HepG2 (cell line): ENCODE measurements around the gene MYOM1. TPM values are rescaled to one million over a fixed set of nuclear protein-coding genes. Genes with fewer than 3 reads are reported as not detected.

Experiments used
- ATAC-seq: fragments of 200-7000 bp; cut with Tn5 transposase; 3 replicates; pipeline ENCODE4 v1.9.1; 2020; ENCODE audit warnings: mild to moderate bottlenecking, moderate library complexity
- BruUV-seq: library from RNA; stranded (reverse); fragments of 400-500 nt; replicated peaks from 2 replicates; lab custom pipeline; 2021; lab: Mats Ljungman, UMichigan
- CTCF ChIA-PET: fragments of 300-600 bp; formaldehyde crosslinking; extraction: SDS; loops from one replicate; lab custom pipeline; 2021; ENCODE audit warnings: low total read pairs, inconsistent platforms, low intra/inter-chr PET ratio; lab: Yijun Ruan, JAX
- POLR2A ChIA-PET: fragments of 350-600 bp; sonication (Branson Sonifier 250); formaldehyde crosslinking; loops from one replicate; lab custom pipeline; 2020; ENCODE audit warnings: antibody characterized with exemption, inconsistent platforms; lab: Yijun Ruan, JAX
- DNase-seq: peaks from one replicate; pipeline ENCODE4 v3.0.0-alpha.2; 2015; ENCODE audit warnings: low spot score
- FAIRE-seq: peaks from 3 replicates; lab custom pipeline; 2011; peaks lifted over from hg19 to GRCh38; lab: Jason Lieb, UNC
- H2AFZ ChIP-seq: one replicate; pipeline ENCODE4 v1.6.1; 2011; ENCODE audit warnings: low read length, inconsistent platforms
- H3K27ac ChIP-seq: fragments of 300-600 bp; 3 replicates; pipeline ENCODE4 v1.8.0; 2011; ENCODE audit warnings: mixed run types, mild to moderate bottlenecking, mixed read lengths, low read length, inconsistent platforms; ENCODE audit not compliant: insufficient read depth; ENCODE audit errors: extremely low read length
- H3K27me3 ChIP-seq, 2 experiments: fragments of 200-600 bp in 1 of 2; 2 replicates in 1 of 2; 3 replicates in 1 of 2; pipeline versions ENCODE4 v1.6.0 to v1.8.0; 2011; ENCODE audit warnings: low read length in 2 of 2, mild to moderate bottlenecking in 2 of 2, moderate library complexity in 2 of 2, inconsistent platforms in 1 of 2; ENCODE audit not compliant: insufficient read depth in 2 of 2, control insufficient read depth in 1 of 2
- H3K36me3 ChIP-seq, 2 experiments: fragments of 200-600 bp in 1 of 2; replicated peaks in 1 of 2; 2 replicates in 1 of 2; 3 replicates in 1 of 2; pipeline versions ENCODE4 v1.5.1 to v1.8.0; 2011; ENCODE audit warnings: low read length in 2 of 2, inconsistent platforms in 1 of 2; ENCODE audit not compliant: insufficient read depth in 2 of 2, control insufficient read depth in 1 of 2
- H3K4me1 ChIP-seq: 2 replicates; pipeline ENCODE4 v1.5.1; 2012; ENCODE audit warnings: low read length, inconsistent platforms; ENCODE audit not compliant: insufficient read depth
- H3K4me2 ChIP-seq: 2 replicates; pipeline ENCODE4 v1.6.0; 2011; ENCODE audit warnings: low read depth, low read length, inconsistent platforms
- H3K4me3 ChIP-seq, 3 experiments: fragments of 200-600 bp in 1 of 3; sonication (generic), shearing (Covaris generic) in 1 of 3; replicated peaks in 1 of 3; 2 replicates each; pipeline ENCODE4 v1.5.1; 2011 to 2016; ENCODE audit warnings: low read length in 3 of 3, inconsistent platforms in 2 of 3, low read depth in 2 of 3, mild to moderate bottlenecking in 2 of 3, control low read depth in 1 of 3, mixed read lengths in 1 of 3; ENCODE audit not compliant: insufficient read depth in 1 of 3
- H3K79me2 ChIP-seq: one replicate; pipeline ENCODE4 v1.6.1; 2011; ENCODE audit warnings: low read length, inconsistent platforms; ENCODE audit not compliant: insufficient read depth
- H3K9ac ChIP-seq: 2 replicates; pipeline ENCODE4 v1.6.0; 2011; ENCODE audit warnings: mild to moderate bottlenecking, low read depth, low read length, inconsistent platforms; ENCODE audit not compliant: insufficient read depth
- H3K9me3 ChIP-seq: 2 replicates; pipeline ENCODE4 v1.5.1; 2012; ENCODE audit warnings: mild to moderate bottlenecking, low read length
- H4K20me1 ChIP-seq: 2 replicates; pipeline ENCODE4 v1.6.0; 2011; ENCODE audit warnings: inconsistent platforms, mild to moderate bottlenecking, low read length, moderate library complexity; ENCODE audit not compliant: insufficient read depth
- EEA1 ChIP-seq: sonication (generic); formaldehyde crosslinking; IDR thresholded peaks from 2 replicates; pipeline ENCODE4 v1.5.1; 2020; ENCODE audit warnings: mild to moderate bottlenecking, missing genetic modification reagents, borderline replicate concordance
- HINFP ChIP-seq: sonication (generic); formaldehyde crosslinking; IDR thresholded peaks from 2 replicates; pipeline ENCODE4 v1.4.0; 2020; ENCODE audit warnings: low read depth, mild to moderate bottlenecking, missing genetic modification reagents
- HMG20B ChIP-seq: conservative IDR thresholded peaks from 2 replicates; pipeline ENCODE4 v1.6.1; 2016; ENCODE audit warnings: missing genetic modification reagents, missing compliant biosample characterization
- HNRNPLL ChIP-seq: fragments of 200-400 bp; formaldehyde crosslinking; IDR thresholded peaks from 2 replicates; pipeline ENCODE4 v1.6.1; 2017; ENCODE audit warnings: mild to moderate bottlenecking, low read depth, low read length; ENCODE audit not compliant: poor library complexity, severe bottlenecking
- MTF2 ChIP-seq: sonication (generic); formaldehyde crosslinking; IDR thresholded peaks from 2 replicates; pipeline ENCODE4 v1.5.0; 2020; ENCODE audit warnings: missing genetic modification reagents, borderline replicate concordance
- MYC ChIP-seq: sonication (generic); formaldehyde crosslinking; IDR thresholded peaks from 2 replicates; pipeline ENCODE4 v1.9.0; 2021; ENCODE audit warnings: missing genetic modification reagents, borderline replicate concordance
- NFIC ChIP-seq: IDR thresholded peaks from 2 replicates; pipeline ENCODE4 v1.6.1; 2012; ENCODE audit warnings: mild to moderate bottlenecking, low read length, inconsistent platforms
- PAWR ChIP-seq: sonication (generic); formaldehyde crosslinking; IDR thresholded peaks from 2 replicates; pipeline ENCODE4 v1.4.0; 2020; ENCODE audit warnings: missing genetic modification reagents, mild to moderate bottlenecking, borderline replicate concordance
- RBFOX2 ChIP-seq: fragments of 200-400 bp; formaldehyde crosslinking; IDR thresholded peaks from 2 replicates; pipeline ENCODE4 v1.6.1; 2017; ENCODE audit warnings: low read depth, mild to moderate bottlenecking, low read length
- SOX13 ChIP-seq, 3 experiments: fragments of 450-650 bp in 1 of 3; sonication (generic) in 1 of 3; formaldehyde crosslinking in 1 of 3; IDR thresholded peaks in 2 of 3; conservative IDR thresholded peaks in 1 of 3; 2 replicates each; pipeline versions ENCODE4 v1.5.0 to v1.6.1; 2016 to 2020; ENCODE audit warnings: antibody characterized with exemption in 1 of 3, mild to moderate bottlenecking in 1 of 3, missing compliant biosample characterization in 1 of 3, missing genetic modification reagents in 1 of 3, moderate library complexity in 1 of 3
- TBX3 ChIP-seq: fragments of 450-650 bp; IDR thresholded peaks from 2 replicates; pipeline ENCODE4 v1.6.1; 2017; ENCODE audit warnings: antibody characterized with exemption, mild to moderate bottlenecking, inconsistent platforms, borderline replicate concordance
- ZBTB49 ChIP-seq: sonication (generic); formaldehyde crosslinking; IDR thresholded peaks from 2 replicates; pipeline ENCODE4 v1.4.0; 2020; ENCODE audit warnings: missing genetic modification reagents, borderline replicate concordance
- ZFAT ChIP-seq: sonication (generic); formaldehyde crosslinking; conservative IDR thresholded peaks from 2 replicates; pipeline ENCODE4 v1.8.1; 2023; ENCODE audit warnings: missing genetic modification reagents, inconsistent platforms
- ZNF10 ChIP-seq: sonication (generic); formaldehyde crosslinking; IDR thresholded peaks from 2 replicates; pipeline ENCODE4 v1.4.0; 2020; ENCODE audit warnings: mild to moderate bottlenecking, low read depth, missing genetic modification reagents, borderline replicate concordance
- ZNF333 ChIP-seq: sonication (generic); formaldehyde crosslinking; IDR thresholded peaks from 2 replicates; pipeline ENCODE4 v1.4.0; 2020; ENCODE audit warnings: mild to moderate bottlenecking, missing genetic modification reagents, borderline replicate concordance
- ZNF777 ChIP-seq: sonication (generic); formaldehyde crosslinking; IDR thresholded peaks from 2 replicates; pipeline ENCODE4 v1.4.0; 2020; ENCODE audit warnings: missing genetic modification reagents
- ZNF83 ChIP-seq: sonication (generic); formaldehyde crosslinking; IDR thresholded peaks from 2 replicates; pipeline ENCODE4 v1.4.0; 2020; ENCODE audit warnings: missing genetic modification reagents, mild to moderate bottlenecking, borderline replicate concordance
- WGBS: methylation state at CpG from one replicate; pipeline ENCODE4 v1.1.6; 2017; ENCODE audit warnings: low lambda C conversion rate; 5-methylcytosine and 5-hydroxymethylcytosine counted together
- in situ Hi-C: cut with HindIII; loops from 2 replicates; pipeline ENCODE4 v1.10.0; 2017; ENCODE audit warnings: low pct_unique_long_range_greater_than_20kb; ENCODE audit not compliant: extremely low pct_ligation_motif_present
- intact Hi-C: fragments of 100-400 bp; cut with micrococcal nuclease; formaldehyde crosslinking; loops from one replicate; pipeline ENCODE4 v1.10.0; 2022; ENCODE audit not compliant: unreplicated experiment
- polyA plus RNA-seq, 8 experiments: library from polyadenylated mRNA; depleted of rRNA in 3 of 8; stranded (reverse) in 7 of 8; unstranded in 1 of 8; fragments of >200 nt; fragmentation: Illumina TruSeq in 4 of 8; extraction: Trizol in 4 of 8; gene quantifications; 2 replicates each; pipeline versions ENCODE4 v1.2.1 to v1.2.3, GENCODE V29; 2011 to 2016; ENCODE audit warnings: low read depth in 4 of 8, missing spikeins in 1 of 8, mixed read lengths in 1 of 8; ENCODE audit not compliant: insufficient read depth in 1 of 8
- total RNA-seq, 5 experiments: library from RNA; depleted of rRNA; stranded (reverse); fragments of >200 nt; fragmentation: Illumina TruSeq; extraction: Trizol; gene quantifications; 2 replicates each; pipeline ENCODE4 v1.2.3, GENCODE V29; 2016; ENCODE audit warnings: low read depth in 1 of 5

The MYOM1 gene
- total and polyA plus RNA-seq, 2 of the 13 experiments (the other 11 are each of a cell fraction or from before 2014, with no cell fraction given), result 0.46 to 0.98 TPM

- TF ChIP-seq ZFAT (CRISPR knock-in tag) (no peak), HNRNPLL (no peak), TBX3 (no peak), ZNF777 (CRISPR knock-in tag) (no peak), PAWR (CRISPR knock-in tag) (no peak), ZNF83 (CRISPR knock-in tag) (no peak), HINFP (CRISPR knock-in tag) (no peak), EEA1 (CRISPR knock-in tag) (no peak), RBFOX2 (no peak), HMG20B (CRISPR knock-in tag) (no peak), MTF2 (CRISPR knock-in tag) (no peak)
These were observed 24.7 kb downstream of the MYOM1 start (continued) for GRCh38 chr18:3194947-3195612.

- H3K79me2 ChIP-seq, result no peaks in the 10 kb centered on the region
- H3K27me3 ChIP-seq, result no peaks in the 10 kb centered on the region
- in situ Hi-C loops (no loop called here), intact Hi-C loops (no loop called here)
- no peaks in the 10 kb centered on the region for H3K9me3 ChIP-seq
- H3K9ac ChIP-seq, result no peak overlapping the region
- no TSS peak for BruUV-seq
- no peak for DNase-seq
- no peaks in the 10 kb centered on the region for H4K20me1 ChIP-seq
- no peaks in the 10 kb centered on the region for H3K36me3 ChIP-seq
- no peak overlapping the region for H2AFZ ChIP-seq
- H3K4me1 ChIP-seq, result 0 out of 2 replicates have a peak, but pooled peaks cover 7% of the 10 kb centered on the region
- FAIRE-seq, result no peak
- H3K27ac ChIP-seq, result no peak overlapping the region
- H3K4me3 ChIP-seq, result no peak overlapping the region
- no peak for ATAC-seq
- no peak overlapping the region for H3K4me2 ChIP-seq
- CTCF ChIA-PET, result no interaction called here
- 89% methylated on average over 1 of the region's 1 CpG for WGBS
- POLR2A ChIA-PET, result interaction anchor here (0.8 to 1.4 kb wide), 2 partner anchors 9 to 42 kb away, joined by 3 to 4 read pairs; no protein-coding TSS in a partner anchor
- TF ChIP-seq MYC (CRISPR knock-in tag) (no peak), ZNF333 (CRISPR knock-in tag) (no peak), ZNF10 (CRISPR knock-in tag) (no peak), NFIC (no peak), ZBTB49 (CRISPR knock-in tag) (no peak), SOX13 (IDR thresholded peaks at IDR 0.05) (no peak), SOX13 (CRISPR knock-in tag; conservative IDR thresholded peaks at IDR 0.05 in 1 of 2, IDR thresholded peaks at IDR 0.05 in 1 of 2) (no peak)
These were observed 26.4 kb downstream of the MYOM1 start for GRCh38 chr18:3193331-3193730.
